Activated CD8-positive, alpha-beta memory T cell treated with anti-CD3 and anti-CD28 coated beads for 48 hours (primary cell): Measurements from ENCODE around the gene CDC42.
A peak's percentile ranks its signal among the peaks of the same experiment; 100 is the strongest.

ENCODE experiments used
- DNase-seq, 3 experiments: peaks; one replicate each; pipeline ENCODE4 v3.0.0-alpha.2; 2020; ENCODE audit warnings: low read depth in 2 of 3, low spot score in 2 of 3

CDC42 gene

GRCh38 chr1:22037520-22037919, 15.0 kb upstream of the CDC42 start:
- no peak for DNase-seq

DNA sequence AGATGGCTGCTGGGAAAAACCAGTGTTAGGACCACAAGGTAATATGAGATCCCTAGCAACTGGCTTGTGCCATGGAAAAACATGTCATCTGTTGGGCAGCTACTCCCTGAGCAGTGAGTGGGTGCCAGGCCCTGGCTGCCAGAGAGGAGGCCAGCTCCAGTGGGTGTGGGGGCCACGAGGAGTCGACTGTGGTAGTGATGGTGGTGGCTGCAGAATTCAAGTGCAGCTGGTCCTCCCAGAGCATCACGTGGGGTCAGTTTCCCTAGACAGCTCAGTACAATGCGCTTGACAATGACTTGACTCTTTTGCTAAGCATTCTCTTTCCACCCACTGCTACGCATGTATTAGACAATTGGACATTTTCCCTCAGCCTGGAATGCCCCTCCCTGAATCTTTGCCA, 14.5 kb upstream of the CDC42 start:
- DNase-seq: no peak

- peak in 2 of 3 experiments; percentile 69 to 71 for DNase-seq
Measured at GRCh38 chr1:22039594-22040285, 12.8 kb upstream of the CDC42 start.

DNA sequence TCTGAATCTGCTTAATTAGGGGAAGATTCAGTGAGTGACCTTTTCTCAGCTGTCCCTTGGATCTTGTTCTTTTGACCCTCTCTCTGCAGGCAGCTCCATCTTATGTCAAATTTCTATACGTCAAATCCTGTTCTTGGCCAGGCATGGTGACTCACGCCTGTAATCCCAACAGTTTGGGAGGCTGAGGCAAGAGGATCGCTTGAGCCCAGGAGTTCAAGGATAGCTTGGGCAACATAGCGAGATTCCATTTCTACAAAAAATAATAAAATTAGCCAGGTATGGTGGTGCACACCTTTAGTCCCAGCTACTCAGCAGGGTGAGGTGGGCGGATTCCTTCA, 12.3 kb upstream of the CDC42 start:
- no peak for DNase-seq

GRCh38 chr1:22041505-22041904, 11.0 kb upstream of the CDC42 start:
- DNase-seq: no peak

GRCh38 chr1:22043198-22043769, 9.2 kb upstream of the CDC42 start:
- no peak for DNase-seq

DNA sequence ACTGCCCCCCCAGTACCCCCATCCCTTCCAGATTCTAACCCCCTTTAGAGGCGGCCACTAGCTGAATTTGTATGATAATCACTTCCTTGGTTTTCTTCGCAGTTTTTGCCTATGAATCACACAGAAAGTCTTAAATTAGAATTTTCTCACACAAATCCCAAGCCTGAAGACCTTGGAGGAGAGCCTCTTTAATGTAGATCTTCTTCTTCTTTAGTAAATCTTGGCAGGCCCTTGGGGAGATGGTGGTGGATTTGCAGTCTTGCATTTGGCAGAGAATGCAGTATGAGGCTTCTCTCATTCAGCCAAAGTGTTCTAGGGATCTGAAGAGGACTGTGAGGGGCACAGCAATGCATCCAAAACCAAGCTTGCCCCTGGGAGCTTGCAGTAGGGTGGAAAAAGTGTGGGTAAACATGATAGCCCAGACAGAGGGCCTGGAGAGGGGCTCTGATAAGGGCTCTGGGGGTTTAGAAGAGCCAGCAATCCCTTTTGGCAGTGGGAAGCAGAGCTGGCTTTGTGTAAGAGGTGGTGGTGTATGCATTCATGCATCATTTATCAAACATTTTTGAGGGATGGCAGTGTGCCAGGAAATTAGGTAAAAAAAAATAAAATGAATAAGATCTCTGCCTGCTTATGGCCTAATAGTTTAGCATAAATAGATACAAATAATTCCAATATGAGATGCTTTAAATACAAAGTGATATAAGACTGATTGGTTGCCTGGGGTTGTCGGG, 7.7 kb upstream of the CDC42 start:
- no peak for DNase-seq

- no peak for DNase-seq
Measured at GRCh38 chr1:22045604-22046228, 6.8 kb upstream of the CDC42 start.

GRCh38 chr1:22048351-22049192, 3.9 kb upstream of the CDC42 start:
- DNase-seq: no peak

GRCh38 chr1:22050330-22050729, 2.2 kb upstream of the CDC42 start:
- no peak for DNase-seq

DNA sequence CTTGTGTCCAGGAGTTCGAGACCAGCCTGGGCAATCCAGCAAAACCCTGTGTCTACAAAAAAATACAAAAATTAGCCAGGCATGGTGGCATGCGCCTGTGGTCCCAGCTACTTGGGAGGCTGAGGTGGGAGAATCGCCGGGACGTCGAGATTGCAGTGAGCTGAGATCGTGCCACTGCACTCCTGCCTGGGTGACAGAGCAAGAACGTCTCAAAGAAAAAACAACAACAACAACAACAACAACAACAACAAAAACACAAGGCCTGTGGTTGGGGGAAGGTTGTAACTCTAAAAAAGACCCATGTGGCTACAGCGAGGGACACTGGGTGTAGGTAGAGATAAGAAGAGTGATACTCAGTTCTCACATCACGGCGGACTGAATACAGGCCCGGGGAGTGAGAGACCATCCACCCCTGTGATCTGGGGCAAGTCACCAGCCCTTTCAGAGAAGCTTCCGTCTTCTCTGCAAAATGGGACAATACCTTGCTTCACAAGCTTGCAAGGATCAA, 848 bp upstream of the CDC42 start:
- no peak for DNase-seq

GRCh38 chr1:22053017-22053860, 730 bp downstream of the CDC42 start:
- no peak for DNase-seq

- DNase-seq: no peak
Measured at GRCh38 chr1:22053861-22054770, 1.6 kb downstream of the CDC42 start.

- DNase-seq: no peak
Measured at GRCh38 chr1:22055463-22055862, 3.0 kb downstream of the CDC42 start.

DNA sequence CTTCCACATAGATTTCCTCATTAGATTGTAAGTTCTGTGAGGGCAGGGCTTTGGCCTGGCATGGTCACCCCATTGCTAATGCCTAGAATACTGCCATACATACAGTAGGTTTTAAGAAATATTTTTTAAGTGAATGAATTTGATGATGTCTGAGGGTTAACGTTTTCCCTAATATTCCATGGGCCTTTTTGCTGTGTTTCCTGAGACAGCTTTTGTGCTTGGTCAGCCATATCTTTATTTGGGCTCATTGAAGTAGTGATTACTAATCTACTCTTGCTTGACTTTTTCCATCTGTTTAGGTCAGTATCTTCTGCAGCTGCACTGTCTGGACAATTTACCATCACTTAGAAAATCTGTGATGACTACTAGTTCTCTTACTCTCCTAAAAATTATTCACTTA, 3.5 kb downstream of the CDC42 start:
- DNase-seq: no peak

DNA sequence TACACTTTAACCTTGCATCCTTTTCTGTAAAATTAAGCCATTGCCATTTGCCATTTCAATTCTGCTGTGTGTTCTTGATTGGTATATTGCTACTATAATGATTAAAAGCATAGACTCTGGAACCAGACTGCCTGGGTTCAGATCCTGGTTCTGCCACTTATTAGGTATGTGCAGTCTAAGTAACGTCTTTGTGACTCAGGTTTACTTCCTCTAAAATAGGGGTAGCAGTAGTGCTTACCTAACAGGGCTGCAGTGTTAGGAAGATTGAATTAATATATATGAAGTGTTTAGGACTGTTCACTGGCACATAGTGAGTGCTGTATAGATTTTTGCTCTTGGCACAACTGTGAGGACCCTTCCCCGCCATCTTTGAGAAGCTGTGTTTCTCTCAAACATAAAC, 4.4 kb downstream of the CDC42 start:
- no peak for DNase-seq

GRCh38 chr1:22057861-22058260, 5.4 kb downstream of the CDC42 start:
- no peak for DNase-seq

GRCh38 chr1:22064751-22065402, 12.4 kb downstream of the CDC42 start:
- no peak for DNase-seq

DNA sequence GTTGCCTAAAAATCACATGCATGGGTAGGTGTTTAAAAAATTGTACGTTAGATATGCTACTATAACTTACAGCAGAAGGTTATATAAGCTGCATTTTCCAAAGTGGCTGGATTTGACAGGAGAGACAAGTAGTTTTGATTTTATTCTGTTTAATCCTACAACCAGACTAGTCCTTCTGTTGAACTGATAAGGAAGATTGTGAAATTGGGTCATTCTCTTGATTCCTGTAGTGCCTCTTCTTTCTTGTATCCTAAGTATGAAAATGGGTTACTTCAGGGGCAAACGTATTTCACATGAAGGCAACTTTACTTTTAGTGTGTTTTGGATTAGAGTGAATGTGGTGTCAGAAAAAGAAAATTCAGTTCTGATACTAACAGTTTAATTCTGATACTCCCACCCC, 19.0 kb downstream of the CDC42 start:
- DNase-seq: no peak
